ENCODE measurements around the gene NPHS1. TPM values are rescaled to one million over a fixed set of nuclear protein-coding genes. Genes with fewer than 3 reads are reported as not detected.
A peak's percentile ranks its signal among the peaks of the same experiment; 100 is the strongest.

The NPHS1 gene
- total and polyA plus RNA-seq, 9 of the 15 experiments (the other 6 are each of a cell fraction or from before 2014, with no cell fraction given): 0.01 to 0.28 (median 0.14) TPM; not detected in 5

GRCh38 chr19:35879770-35880317 lies 27.5 kb upstream of the NPHS1 start (continued):
- TF ChIP-seq ZNF41 (CRISPR knock-in tag; conservative IDR thresholded peaks at IDR 0.05) (no peak), POLR3A (IDR thresholded peaks at IDR 0.05; ENCODE audit: borderline replicate concordance, extremely low read depth, insufficient read depth, insufficient read length) (no peak), E2F6 (IDR thresholded peaks at IDR 0.05; ENCODE audit: borderline replicate concordance in 1 of 2, extremely low read depth in 1 of 2, insufficient read depth in 1 of 2, insufficient read length in 1 of 2, low read depth in 1 of 2, low read length in 1 of 2, poor library complexity in 1 of 2, severe bottlenecking in 1 of 2) (peak in 1 of 2 experiments; percentile 36), NR2C2 (CRISPR knock-in tag; IDR thresholded peaks at IDR 0.05) (0 out of 2 replicates have a peak, but pooled peaks have one; percentile 19), NR2C2 (tag; IDR thresholded peaks at IDR 0.05) (no peak), POLR2B (IDR thresholded peaks at IDR 0.05; ENCODE audit: low read depth, partially characterized antibody) (no peak), ZBTB7A (IDR thresholded peaks at IDR 0.05; ENCODE audit: borderline replicate concordance, control insufficient read depth, low read depth, low read length) (peak; percentile 54; the same call in 1 of the 2 replicates), SIX5 (IDR thresholded peaks at IDR 0.05; ENCODE audit: borderline replicate concordance in 1 of 2, insufficient read depth in 1 of 2, low read depth in 1 of 2, low read length in 2 of 2) (no peak), MAFG (tag; conservative IDR thresholded peaks at IDR 0.05) (peak; percentile 62), VEZF1 (CRISPR knock-in tag; IDR thresholded peaks at IDR 0.05) (peak; percentile 58), ZFP1 (CRISPR knock-in tag; IDR thresholded peaks at IDR 0.05) (no peak), NFE2 (IDR thresholded peaks at IDR 0.05; ENCODE audit: low read depth) (peak; percentile 89), EHMT2 (IDR thresholded peaks at IDR 0.05) (peak; percentile 99), ZNF431 (CRISPR knock-in tag; IDR thresholded peaks at IDR 0.05) (peak; percentile 66; the same call in 1 of the 2 replicates), PURB (CRISPR knock-in tag; IDR thresholded peaks at IDR 0.05; ENCODE audit: low read depth) (no peak), CEBPG (CRISPR knock-in tag; IDR thresholded peaks at IDR 0.05) (no peak), CEBPG (tag; conservative IDR thresholded peaks at IDR 0.05 in 1 of 2, IDR thresholded peaks at IDR 0.05 in 1 of 2) (no peak), ZNF165 (CRISPR knock-in tag; IDR thresholded peaks at IDR 0.05; ENCODE audit: borderline replicate concordance) (no peak), GTF2B (IDR thresholded peaks at IDR 0.05; ENCODE audit: extremely low read depth, insufficient read length) (no peak), TAF9B (IDR thresholded peaks at IDR 0.05; ENCODE audit: partially characterized antibody) (no peak), E2F1 (CRISPR knock-in tag; IDR thresholded peaks at IDR 0.05) (peak; percentile 94), KLF1 (tag; IDR thresholded peaks at IDR 0.05) (peak; percentile 54; the same call in 1 of the 2 replicates), NFXL1 (CRISPR knock-in tag; IDR thresholded peaks at IDR 0.05) (no peak), ZNF311 (CRISPR knock-in tag; IDR thresholded peaks at IDR 0.05) (no peak)

Data from K562 (cell line).